Prostate gland (tissue), 2 donors: ENCODE results near the gene RDH14. TPM values are rescaled to one million over a fixed set of nuclear protein-coding genes. Genes with fewer than 3 reads are reported as not detected.

Experiments used
- DNase-seq: peaks from one replicate; pipeline ENCODE4 v3.0.0-alpha.2; 2019; ENCODE audit warnings: low spot score
- H3K27ac ChIP-seq, 2 donors: fragments of 200-600 bp; sonication (generic); 2 replicates each; pipeline ENCODE4 v1.5.1; 2017 to 2019
- H3K27me3 ChIP-seq: fragments of 200-600 bp; sonication (generic); replicated peaks from 2 replicates; pipeline ENCODE4 v1.5.1; 2019; ENCODE audit not compliant: insufficient read depth
- H3K36me3 ChIP-seq, 2 donors: fragments of 200-600 bp; sonication (generic); 1 replicate in 1 of 2; 2 replicates in 1 of 2; pipeline versions ENCODE4 v1.5.1 to v1.8.1; 2017 to 2019
- H3K4me1 ChIP-seq: fragments of 200-600 bp; sonication (generic); replicated peaks from 2 replicates; pipeline ENCODE4 v1.5.1; 2019
- H3K4me3 ChIP-seq, 2 donors: fragments of 200-600 bp; sonication (generic); 2 replicates each; pipeline ENCODE4 v1.5.1; 2017 to 2019
- H3K9me3 ChIP-seq: fragments of 200-600 bp; sonication (generic); 2 replicates; pipeline ENCODE4 v1.5.1; 2017
- CTCF ChIP-seq, 4 experiments: fragments of 200-600 bp in 2 of 4; fragments of 450-650 bp in 2 of 4; sonication (generic) in 2 of 4; IDR thresholded peaks; 1 replicate in 3 of 4; 2 replicates in 1 of 4; pipeline ENCODE4 v1.5.1; 2016 to 2019; ENCODE audit warnings: antibody characterized with exemption in 4 of 4, mild to moderate bottlenecking in 2 of 4, moderate library complexity in 2 of 4
- POLR2A ChIP-seq: fragments of 450-650 bp; IDR thresholded peaks from one replicate; pipeline ENCODE4 v1.6.1; 2016; ENCODE audit warnings: antibody characterized with exemption, mild to moderate bottlenecking
- POLR2AphosphoS5 ChIP-seq: sonication (generic); formaldehyde crosslinking; IDR thresholded peaks from one replicate; pipeline ENCODE4 v1.6.1; 2017; ENCODE audit warnings: antibody characterized with exemption
- WGBS: methylation state at CpG from one replicate; pipeline ENCODE4 v1.1.5; 2018; 5-methylcytosine and 5-hydroxymethylcytosine counted together
- intact Hi-C: fragments of 100-400 bp; cut with DNase I; formaldehyde crosslinking; loops from one replicate; pipeline ENCODE4 v1.14.2; 2022
- total RNA-seq, 2 donors: library from RNA; depleted of rRNA; stranded (reverse); fragments of >200 nt; gene quantifications; one replicate each; pipeline ENCODE4 v1.1.0, GENCODE V29; 2016

The RDH14 gene
- total RNA-seq, 2 donors from 2014 or later = 29.5 to 42.5 TPM

- TF ChIP-seq CTCF (IDR thresholded peaks at IDR 0.05) = no peak
- TF ChIP-seq POLR2AphosphoS5 = no peak
- TF ChIP-seq POLR2A = no peak
- no peaks in the 10 kb centered on the region for H3K9me3 ChIP-seq
- DNase-seq = no peak
- H3K27ac ChIP-seq = no peak overlapping the region
- intact Hi-C loops = no loop called here
- H3K4me1 ChIP-seq = no peaks in the 10 kb centered on the region
- no peaks in the 10 kb centered on the region for H3K27me3 ChIP-seq
- WGBS = 91% methylated on average over 37 of the region's 37 CpGs
- H3K36me3 ChIP-seq = no peaks in the 10 kb centered on the region
- no peak overlapping the region for H3K4me3 ChIP-seq
These were observed 23.6 kb upstream of the RDH14 start for GRCh38 chr2:18583905-18584607.

- TF ChIP-seq POLR2A = no peak
- TF ChIP-seq POLR2AphosphoS5 = no peak
- no peak for TF ChIP-seq CTCF (IDR thresholded peaks at IDR 0.05)
- no peaks in the 10 kb centered on the region for H3K9me3 ChIP-seq
- no peaks in the 10 kb centered on the region for H3K4me1 ChIP-seq
- no peaks in the 10 kb centered on the region for H3K36me3 ChIP-seq
- DNase-seq = no peak
- no peak overlapping the region for H3K4me3 ChIP-seq
- no peak overlapping the region for H3K27ac ChIP-seq
- 95% methylated on average over 3 of the region's 3 CpGs for whole genome bisulfite sequencing
- no peaks in the 10 kb centered on the region for H3K27me3 ChIP-seq
- intact Hi-C loops = no loop called here
These were observed 20.2 kb upstream of the RDH14 start for GRCh38 chr2:18580606-18581005.

GRCh38 chr2:18578033-18578432 is 17.6 kb upstream of the RDH14 start:
- H3K27me3 ChIP-seq = no peaks in the 10 kb centered on the region
- no peaks in the 10 kb centered on the region for H3K4me1 ChIP-seq
- DNase-seq = no peak
- no peaks in the 10 kb centered on the region for H3K36me3 ChIP-seq
- no peaks in the 10 kb centered on the region for H3K9me3 ChIP-seq
- no peak for TF ChIP-seq POLR2AphosphoS5
- no peak for TF ChIP-seq CTCF (IDR thresholded peaks at IDR 0.05)
- TF ChIP-seq POLR2A = no peak
- no peak overlapping the region for H3K4me3 ChIP-seq
- intact Hi-C loops = no loop called here
- H3K27ac ChIP-seq = no peak overlapping the region

GRCh38 chr2:18566145-18566769 is 5.8 kb upstream of the RDH14 start:
- DNase-seq = no peak
- WGBS = 67% methylated on average over 1 of the region's 1 CpG
- TF ChIP-seq POLR2A (no peak), CTCF (IDR thresholded peaks at IDR 0.05) (no peak), POLR2AphosphoS5 (no peak)
- Histone ChIP-seq H3K4me1 (no peaks in the 10 kb centered on the region), H3K4me3 (no peak overlapping the region), H3K27ac (no peak overlapping the region), H3K27me3 (no peaks in the 10 kb centered on the region), H3K36me3 (no peaks in the 10 kb centered on the region), H3K9me3 (no peaks in the 10 kb centered on the region)
- intact Hi-C loops = no loop called here

- no peak for DNase-seq
- Histone ChIP-seq H3K4me1 (peaks cover 2% of the 10 kb centered on the region), H3K4me3 (peak overlapping the region; percentile 73 to 90), H3K27ac (peak overlapping the region; percentile 95 to 96), H3K36me3 (no peaks in the 10 kb centered on the region), H3K27me3 (no peaks in the 10 kb centered on the region), H3K9me3 (no peaks in the 10 kb centered on the region)
- TF ChIP-seq POLR2AphosphoS5 (no peak), POLR2A (no peak), CTCF (IDR thresholded peaks at IDR 0.05) (no peak)
- intact Hi-C loops = no loop called here
- 5% methylated on average over 3 of the region's 3 CpGs for WGBS
These were observed 288 bp upstream of the RDH14 start for GRCh38 chr2:18560797-18561085.
